NK-92 (cell line): ENCODE measurements around the gene SAMD3.
"Not testable (repeated sequence)": the region's sequence is repeated elsewhere in the genome, so short reads cannot be mapped to it uniquely, and the experiment has no call there.

Experiments used
- DNase-seq: peaks from one replicate; lab custom pipeline; 2025; ENCODE audit not compliant: unreplicated experiment; lab: John Stamatoyannopoulos, UW

SAMD3 gene, protein sequence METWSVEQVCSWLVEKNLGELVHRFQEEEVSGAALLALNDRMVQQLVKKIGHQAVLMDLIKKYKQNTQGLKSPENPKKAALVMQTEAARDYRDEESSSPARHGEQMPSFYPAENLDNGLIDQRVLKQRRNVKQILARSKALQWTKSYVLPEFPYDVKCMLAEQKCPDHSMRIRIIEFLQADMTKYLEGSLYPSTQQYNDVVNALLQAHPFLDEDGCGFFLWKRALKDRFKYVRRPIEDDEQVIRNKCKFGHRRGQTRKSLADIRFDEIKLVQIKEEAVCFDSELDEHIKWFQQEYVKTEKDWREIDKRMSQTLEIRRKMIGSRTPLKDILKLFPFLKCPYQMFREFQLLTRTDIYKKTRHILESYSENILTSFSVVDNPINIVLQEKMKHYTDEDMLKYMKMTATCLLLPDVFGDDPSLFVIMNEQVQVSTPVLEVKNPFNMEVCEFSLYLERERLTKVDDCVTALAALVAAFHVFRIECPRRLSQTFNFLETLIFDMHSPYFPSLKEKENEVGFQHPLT

DNA sequence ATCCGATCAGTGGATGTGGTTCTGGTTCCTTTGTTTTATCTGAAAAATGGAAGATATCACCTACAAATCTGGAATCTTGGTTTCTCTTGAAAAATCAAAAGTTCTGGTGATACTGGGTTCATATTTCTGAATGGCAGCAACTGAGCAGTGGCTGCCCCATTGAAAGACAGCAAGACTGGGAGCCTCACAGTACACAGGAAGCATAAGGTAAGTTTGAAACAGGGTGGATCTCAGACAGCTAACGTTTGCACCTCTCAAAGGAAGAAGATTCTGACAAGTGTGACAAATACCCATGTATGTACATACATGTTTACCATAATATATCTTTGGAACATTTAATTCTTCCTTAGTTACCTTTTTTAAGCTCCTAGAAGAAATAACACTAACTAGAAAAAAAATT lies at the start of gene SAMD3:
Gene SAMD3 (minus strand): TSS at position 177 of the 400 bp plus-strand sequence. CDS start 7,678 bp downstream, outside the sequence.
- no peak for DNase-seq

DNA sequence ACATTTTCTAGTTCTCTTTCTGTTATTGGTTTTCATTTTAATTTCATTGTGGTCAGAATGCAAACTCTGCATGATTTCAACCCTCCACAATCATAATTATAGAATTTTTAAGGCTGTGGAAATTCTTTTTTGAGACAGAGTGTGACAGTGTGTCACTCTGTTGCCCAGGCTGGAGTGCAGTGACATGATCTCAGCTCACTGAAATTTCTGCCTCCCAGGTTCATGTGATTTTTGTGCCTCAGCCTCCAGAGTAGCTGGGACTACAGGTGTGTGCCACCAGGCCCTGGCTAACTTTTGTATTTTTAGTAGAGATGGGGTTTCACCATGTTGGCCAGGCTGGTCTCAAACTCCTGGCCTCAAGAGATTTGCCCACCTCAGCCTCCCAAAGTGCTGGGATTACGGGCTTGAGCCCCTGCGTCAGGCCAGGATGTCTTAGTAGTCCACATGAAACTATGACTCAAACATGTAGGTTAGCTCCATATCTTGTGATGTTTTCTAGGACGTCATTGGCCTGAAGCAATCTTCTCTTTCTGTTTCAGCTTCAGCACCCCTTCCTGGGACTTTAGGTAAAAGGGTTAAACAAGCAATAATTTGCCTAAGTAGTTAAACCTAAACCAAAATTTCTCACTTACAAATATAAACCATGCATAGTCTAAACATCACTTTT lies 47.4 kb upstream of the SAMD3 start:
- no peak for DNase-seq

DNA sequence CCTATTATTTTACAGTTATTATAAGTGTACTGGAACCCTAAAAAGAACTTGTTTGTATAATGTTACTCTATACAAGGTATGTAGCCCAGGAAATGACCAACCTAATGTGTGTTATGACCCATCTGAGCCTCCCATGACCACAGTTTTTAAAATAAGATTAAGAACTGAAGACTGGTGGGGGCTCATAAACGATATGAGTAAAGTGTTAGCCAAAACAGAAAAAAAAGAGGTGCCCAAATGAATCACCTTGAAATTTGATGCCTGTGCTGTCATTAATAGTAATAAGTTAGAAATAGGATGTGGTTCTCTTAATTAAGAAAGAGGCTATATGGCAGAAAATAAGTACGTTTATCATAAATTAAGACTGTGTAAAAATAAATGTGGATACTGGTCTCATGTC lies 42.8 kb upstream of the SAMD3 start:
- DNase-seq = not testable (repeated sequence)

DNA sequence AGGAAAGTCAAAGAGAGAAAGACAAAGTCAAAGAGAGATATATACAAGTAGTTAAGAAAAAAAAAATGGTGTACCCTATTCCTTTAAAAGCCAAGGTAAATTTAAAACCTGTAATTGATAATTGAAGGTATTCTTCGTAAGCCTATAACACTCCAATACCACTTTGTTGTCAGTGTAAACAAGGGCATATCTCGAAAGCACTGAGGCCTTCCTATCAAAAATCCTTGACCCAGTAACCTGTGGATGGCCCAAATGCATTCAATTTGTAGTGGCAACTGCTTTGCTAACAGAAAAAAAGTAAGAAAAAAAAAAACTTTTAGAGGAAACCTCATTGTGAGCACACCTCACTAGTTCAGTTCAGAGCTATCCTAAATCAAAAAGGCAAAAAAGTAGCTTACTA lies 39.3 kb upstream of the SAMD3 start:
- DNase-seq = no peak

DNA sequence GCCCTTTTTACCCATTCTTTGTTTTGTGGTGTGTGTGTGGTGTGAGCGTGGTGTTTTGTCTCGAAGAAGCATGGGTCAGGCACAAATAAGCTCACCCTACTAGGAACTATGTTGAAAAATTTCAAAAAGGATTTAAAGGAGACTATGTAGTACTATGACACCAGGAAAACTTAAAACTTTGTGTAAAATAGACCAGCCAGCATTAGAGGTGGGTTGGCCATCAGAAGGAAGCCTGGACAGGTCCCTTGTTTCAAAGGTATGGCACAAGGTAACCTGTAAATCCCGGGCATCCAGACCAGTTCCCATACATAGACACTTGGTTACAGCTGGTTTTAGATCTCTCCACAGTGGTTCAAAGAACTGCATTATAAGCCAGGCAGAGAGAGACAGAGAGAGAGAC lies 38.8 kb upstream of the SAMD3 start:
- not testable (repeated sequence) for DNase-seq

DNA sequence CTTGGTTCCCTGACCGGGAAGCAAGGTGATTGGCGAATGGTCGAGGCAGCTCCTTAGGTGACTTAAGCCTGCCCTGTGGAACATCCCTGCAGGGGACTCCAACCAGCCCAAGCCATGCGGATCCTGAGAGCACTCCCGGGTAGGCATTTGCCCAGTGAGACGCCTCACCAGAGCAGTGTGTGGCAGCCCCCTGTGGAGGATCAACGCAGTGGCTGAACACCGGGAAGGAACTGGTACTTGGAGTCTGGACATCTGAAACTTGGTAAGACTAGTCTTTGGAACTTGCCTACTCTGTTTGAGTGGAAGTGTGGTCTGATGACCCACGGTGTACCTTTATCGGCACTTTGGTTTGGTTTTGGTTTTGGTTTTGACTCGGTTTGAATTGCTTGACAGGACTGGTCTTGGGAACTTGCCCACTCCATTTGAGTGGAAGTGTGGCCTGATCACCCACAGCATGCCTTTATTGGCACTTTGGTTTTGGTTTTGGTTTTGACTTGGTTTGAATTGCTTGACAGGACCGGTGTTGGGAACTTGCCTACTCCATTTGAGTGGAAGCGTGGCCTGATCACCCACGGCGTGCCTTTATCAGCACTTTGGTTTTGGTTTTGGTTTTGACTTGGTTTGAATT lies 38.0 kb upstream of the SAMD3 start:
- not testable (repeated sequence) for DNase-seq

DNA sequence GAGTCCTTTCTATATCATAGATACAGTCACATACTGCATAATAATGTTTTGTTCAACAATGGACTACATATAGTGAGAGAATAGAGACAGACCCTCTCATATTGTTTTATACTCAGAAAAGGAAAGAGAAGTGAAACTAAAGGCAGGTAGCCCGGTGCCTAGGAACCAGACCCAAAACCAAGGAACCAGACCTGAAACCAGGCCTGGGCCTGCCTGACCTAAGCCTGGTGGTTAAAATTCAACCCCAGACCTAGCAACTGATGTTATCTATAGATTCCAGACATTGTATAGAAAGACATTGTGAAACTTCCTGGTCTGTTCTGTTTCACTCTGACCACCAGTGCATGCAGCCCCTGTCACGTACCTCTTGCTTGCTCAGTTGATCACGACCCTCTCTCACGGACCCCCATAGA lies 37.3 kb upstream of the SAMD3 start:
- DNase-seq = not testable (repeated sequence)

DNA sequence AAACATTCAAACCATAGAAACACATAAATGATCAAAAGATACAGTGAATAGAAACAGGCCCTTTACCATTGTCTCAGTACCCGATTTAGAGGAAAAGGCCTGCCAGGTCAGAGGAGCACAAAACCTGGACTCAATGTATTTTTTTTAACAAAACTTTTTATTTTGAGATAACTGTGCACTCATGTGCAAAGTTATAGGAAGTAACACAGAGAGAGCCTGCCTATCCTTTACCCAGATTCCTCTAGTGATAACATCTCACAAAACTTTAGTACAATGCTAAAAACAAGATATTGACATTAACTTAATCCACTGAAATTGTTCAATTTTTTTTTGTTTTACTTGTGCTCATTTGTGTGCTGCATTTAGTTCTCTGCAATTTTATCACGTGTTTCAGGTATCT lies 36.8 kb upstream of the SAMD3 start:
- no peak for DNase-seq

DNA sequence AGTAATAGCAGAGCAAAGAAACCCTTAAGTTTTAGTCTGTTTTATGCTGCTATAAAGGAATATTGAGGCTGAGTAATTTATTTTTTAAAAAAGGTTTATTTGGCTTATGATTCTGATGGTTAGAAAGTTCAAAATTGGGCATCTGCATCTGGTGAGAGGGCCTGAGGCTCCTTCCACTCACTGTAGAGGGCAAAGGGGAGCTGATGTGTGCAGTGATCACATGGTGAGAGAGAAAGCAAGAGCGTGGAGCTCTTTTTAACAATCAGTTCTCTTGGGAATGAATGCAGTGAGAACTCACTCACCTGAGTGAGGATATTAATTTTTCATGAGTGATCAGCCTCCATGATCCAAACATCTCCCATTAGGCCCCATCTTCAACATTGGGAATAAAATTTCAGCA lies 36.4 kb upstream of the SAMD3 start:
- no peak for DNase-seq

DNA sequence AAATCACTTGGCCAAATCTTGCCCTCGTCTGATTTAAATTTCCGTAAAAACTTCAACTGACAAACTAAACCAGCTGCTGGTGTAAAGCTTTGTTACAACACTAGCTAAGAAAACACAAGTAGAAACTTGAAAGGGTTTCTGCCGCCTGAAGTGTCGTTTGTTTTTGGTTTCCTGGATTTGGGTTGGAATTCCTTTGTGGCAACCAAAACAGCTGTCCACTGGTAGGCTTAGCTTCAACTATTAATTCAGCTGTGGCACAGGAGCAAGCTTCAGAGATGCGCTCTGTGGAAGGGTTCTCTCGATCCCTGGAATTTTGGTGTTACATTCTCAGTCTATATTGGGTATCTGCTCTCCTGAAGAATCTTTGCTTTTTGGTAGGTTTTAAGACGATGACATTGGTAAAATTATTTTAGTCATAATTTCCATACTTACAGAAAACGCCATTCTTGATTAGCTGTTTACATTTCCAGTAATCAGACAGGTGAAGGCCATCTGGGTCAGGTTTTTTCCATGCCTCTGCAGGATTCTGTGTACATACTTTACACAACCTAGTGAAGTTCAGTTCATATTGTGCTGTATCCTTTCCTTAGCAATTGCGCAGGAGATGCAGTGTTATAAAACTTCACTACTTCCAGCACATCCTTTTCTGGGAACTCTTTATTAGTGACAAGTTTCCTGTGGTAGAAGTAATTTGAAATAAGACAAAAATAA lies 29.9 kb upstream of the SAMD3 start:
- DNase-seq = no peak

DNA sequence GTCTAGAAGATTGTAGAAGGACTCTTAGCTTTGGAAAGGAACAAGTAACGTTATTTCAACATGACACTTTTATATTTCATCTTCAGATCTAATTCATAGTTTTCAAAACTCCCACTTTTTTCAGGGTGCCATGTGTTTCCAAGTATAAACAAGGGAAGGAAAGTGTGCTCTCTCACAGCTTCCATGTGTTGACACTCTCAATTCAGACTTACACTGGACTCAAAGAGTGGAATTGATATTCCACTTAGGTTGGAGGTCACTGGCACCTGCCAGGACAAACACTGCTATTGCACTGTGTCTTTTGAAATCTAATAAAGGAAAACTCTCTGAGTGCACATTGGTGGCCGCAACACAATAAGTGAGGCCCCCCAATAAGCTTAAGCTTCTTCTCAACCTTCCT lies 22.5 kb upstream of the SAMD3 start:
- no peak for DNase-seq

DNA sequence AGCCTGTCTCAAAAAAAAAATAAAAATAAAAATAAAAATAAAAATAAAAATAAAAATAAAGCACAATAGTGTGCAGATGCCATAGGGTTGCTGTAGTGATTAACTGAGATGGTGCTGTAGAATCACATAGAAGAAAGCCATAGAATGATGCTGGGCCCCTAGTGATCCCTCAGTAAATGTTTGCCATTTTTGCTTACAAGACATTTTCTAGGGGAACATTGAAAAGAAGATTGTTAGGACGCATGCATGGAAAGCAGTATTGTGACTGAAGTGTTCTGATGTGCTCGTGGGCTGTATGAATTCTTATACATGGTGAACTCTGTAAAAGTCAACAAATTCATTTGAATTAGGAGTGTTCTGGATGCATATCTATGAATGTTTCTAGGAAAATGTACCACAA lies 22.0 kb upstream of the SAMD3 start:
- DNase-seq = no peak

DNA sequence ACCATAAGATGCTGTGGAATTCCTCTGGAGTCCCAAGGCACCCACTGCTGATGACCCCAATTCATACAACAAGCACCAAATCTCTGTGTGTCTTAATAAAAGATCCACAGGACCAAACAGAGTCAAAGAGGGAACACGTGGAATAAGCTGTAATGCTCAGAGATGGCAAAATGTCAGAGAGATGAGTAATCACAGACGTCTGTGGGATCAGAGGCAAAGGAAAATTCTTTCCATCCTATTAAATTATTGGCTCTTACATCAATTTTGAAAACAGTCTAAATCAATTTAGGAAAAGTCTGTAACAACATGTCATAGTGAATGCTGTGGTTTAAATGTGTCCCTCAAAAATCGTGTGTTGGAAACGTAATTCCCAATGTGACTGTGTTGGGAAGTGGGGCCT lies 17.5 kb upstream of the SAMD3 start:
- no peak for DNase-seq

DNA sequence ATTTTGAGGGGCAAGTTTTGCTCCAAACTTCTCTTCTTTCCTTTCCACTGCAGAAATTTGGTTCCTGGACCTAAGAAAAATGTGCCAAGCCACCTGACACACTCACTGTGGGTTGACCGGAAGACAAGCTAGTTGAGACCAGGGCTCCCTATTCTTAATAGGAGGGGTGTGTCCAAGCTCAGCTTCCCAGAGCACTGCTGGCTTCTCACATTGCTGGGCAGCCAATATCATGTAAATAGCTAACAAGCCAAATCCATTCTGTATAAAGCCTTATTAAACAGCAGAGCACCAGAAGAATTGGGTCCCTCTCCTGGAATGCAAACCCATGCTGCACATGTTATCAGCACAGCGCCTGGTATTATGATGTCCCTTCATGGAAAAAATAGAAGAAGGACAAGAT lies 17.0 kb upstream of the SAMD3 start:
- no peak for DNase-seq

DNA sequence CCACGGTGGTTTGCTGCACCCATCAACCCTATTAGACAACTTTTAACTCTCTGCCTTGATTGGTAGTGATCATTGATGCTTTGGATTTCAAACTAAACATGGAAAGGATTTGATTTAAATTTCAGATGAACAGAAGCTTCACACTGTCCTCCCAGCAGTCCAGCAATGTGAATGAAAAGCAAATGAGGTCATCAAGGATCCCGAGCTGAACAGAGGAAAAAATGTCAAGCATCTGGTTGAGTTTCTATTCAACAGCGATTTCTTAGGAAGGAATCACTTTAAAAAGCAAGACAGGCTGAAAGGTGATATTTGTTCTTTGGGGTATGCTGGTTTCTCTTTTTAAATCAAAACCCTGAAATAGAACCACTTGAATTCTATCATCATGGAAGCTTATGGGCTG lies 10.6 kb upstream of the SAMD3 start:
- no peak for DNase-seq

DNA sequence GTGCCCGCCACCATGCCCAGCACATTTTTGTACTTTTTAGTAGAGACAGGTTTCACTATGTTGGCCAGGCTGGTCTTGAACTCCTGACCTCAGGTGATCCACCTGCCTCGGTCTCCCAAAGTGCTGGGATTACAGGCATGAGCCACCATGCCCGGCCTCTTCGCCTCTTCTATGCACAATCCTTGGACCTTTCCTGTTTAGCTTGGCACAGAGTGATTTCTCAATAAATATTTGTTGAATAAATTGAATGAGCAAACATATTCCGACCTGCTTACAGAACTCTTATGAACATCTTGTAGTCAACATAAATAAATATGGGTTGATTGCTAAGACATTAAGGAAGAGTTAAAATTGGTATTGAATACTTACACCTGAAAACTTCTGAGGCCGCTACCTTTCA lies 7.8 kb upstream of the SAMD3 start:
- not testable (repeated sequence) for DNase-seq

DNA sequence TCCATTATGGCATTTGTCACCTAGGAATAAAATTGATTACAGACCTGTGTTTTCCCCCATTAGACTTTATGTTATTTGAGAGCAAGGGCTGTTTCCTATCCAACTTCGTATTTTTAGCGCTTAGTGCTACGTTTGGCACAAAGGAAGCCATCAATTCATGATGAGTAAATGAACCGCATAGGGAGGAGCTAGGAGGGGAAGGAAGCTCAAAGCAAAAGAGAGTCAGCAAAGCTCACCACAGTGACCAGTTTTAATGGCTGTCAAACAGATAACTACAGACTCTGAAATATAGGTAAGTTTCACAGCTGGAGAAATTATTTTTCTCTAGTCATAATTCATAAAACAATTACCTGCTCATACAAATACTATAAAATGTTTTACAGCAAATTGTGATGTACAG lies 6.9 kb upstream of the SAMD3 start:
- DNase-seq = no peak

DNA sequence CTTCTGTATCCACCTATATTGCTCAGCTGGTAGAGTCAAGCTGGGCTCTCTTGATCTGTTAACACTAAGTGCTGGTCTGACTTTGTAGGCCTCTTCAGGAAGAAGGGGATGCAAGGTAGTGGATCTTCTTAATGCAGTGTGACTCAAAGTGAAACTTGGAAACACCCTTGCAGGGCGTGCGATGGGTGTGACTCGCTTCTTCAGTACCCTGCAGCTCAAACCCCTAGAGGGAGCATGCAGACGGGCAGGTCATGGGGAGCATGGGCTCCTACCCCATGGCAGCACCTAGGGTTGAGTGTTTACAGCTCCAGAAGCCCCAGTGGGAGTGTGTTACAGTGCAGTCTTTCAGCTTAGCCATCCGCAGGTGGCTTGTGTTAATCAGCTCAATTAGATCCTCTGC lies 757 bp upstream of the SAMD3 start:
- DNase-seq = no peak

DNA sequence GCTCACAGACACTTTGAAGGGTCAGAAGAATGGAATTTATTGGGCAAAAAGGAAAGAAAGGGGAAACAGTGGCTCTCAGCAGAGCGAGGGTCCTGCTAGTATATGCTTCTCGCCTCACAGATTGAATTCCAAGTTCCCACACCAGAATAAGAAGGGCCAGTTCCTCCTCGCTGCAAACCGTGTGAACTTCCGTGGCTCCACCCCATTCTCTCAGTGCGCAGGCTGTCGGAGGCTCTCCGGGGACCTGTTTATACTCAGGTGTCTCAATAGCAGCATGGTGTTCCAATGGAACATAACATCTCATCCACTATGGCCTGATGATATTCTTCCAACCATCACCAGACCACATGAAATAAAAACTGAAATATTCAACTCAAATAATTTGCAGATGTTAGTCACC lies 4.6 kb downstream of the SAMD3 start:
- no peak for DNase-seq

DNA sequence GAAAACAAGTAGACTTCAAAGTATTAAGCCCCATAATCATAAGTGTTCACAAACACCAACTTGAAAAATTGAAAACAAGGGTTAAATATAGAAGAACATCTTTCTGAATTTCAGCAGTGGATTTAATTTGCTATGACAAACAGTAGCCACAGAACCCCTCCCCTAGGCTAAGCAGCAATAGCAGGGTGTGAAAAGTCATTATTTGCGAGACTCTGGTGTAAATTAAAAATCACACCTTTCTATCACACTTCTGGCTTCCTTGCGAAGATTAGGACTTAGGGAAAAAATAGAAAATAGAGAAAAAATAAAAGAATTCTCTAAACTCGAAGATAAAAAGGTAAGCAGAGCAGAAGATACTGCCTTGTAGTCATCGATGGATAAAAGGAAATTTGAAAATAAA lies 6.1 kb downstream of the SAMD3 start:
- DNase-seq = no peak

DNA sequence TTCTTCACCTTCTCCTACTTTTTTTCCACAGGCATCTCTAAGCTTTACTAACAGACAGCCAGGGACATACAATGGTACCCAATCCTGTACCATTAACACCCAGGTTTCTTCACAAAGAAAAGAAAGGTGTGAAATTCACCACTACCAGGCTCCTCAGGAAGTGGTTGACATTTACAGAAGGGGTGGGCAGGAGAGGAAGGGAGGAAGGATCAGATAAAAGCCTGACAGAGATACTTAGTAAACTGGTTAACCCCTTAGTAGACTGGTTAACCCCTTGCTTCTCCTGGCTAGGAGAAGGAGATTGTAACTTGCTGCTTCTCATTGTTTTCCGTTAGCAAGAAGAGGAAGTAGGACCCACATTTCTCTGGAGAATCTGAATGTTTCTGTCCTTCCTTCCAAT lies 7.2 kb downstream of the SAMD3 start:
- DNase-seq = no peak
